Measurements from ENCODE around the gene FUT8.

FUT8 gene

GRCh38 chr14:65496178-65496993 is 83.9 kb downstream of the FUT8 start:
- no peak for DNase-seq

- DNase-seq = no peak
Measured at GRCh38 chr14:65499138-65499537, 86.6 kb downstream of the FUT8 start.

GRCh38 chr14:65500075-65500474 is 87.5 kb downstream of the FUT8 start:
- DNase-seq = no peak

- DNase-seq = no peak
Measured at GRCh38 chr14:65501328-65501727, 88.8 kb downstream of the FUT8 start.

- no peak for DNase-seq
Measured at GRCh38 chr14:65502676-65503124, 90.2 kb downstream of the FUT8 start.

- no peak for DNase-seq
Measured at GRCh38 chr14:65503771-65504170, 91.2 kb downstream of the FUT8 start.

- no peak for DNase-seq
Measured at GRCh38 chr14:65506801-65507200, 94.3 kb downstream of the FUT8 start.

GRCh38 chr14:65509842-65510241 is 97.3 kb downstream of the FUT8 start:
- no peak for DNase-seq

GRCh38 chr14:65513671-65514070 is 101.1 kb downstream of the FUT8 start:
- DNase-seq = no peak

- DNase-seq = no peak
Measured at GRCh38 chr14:65517635-65518542, 105.4 kb downstream of the FUT8 start.

GRCh38 chr14:65528069-65528468 is 115.5 kb downstream of the FUT8 start:
- DNase-seq = no peak

GRCh38 chr14:65531148-65531547 is 118.6 kb downstream of the FUT8 start:
- no peak for DNase-seq

- DNase-seq = no peak
Measured at GRCh38 chr14:65533736-65534404, 121.3 kb downstream of the FUT8 start.

GRCh38 chr14:65536781-65537423 is 124.4 kb downstream of the FUT8 start:
- DNase-seq = no peak

- DNase-seq = no peak
Measured at GRCh38 chr14:65548878-65549277, 136.3 kb downstream of the FUT8 start.

GRCh38 chr14:65549429-65549828 is 136.9 kb downstream of the FUT8 start:
- no peak for DNase-seq

- no peak for DNase-seq
Measured at GRCh38 chr14:65550779-65551643, 138.5 kb downstream of the FUT8 start.

GRCh38 chr14:65552724-65553123 is 140.2 kb downstream of the FUT8 start:
- DNase-seq = no peak

- DNase-seq = no peak
Measured at GRCh38 chr14:65554837-65555236, 142.3 kb downstream of the FUT8 start.

- DNase-seq = no peak
Measured at GRCh38 chr14:65555358-65555757, 142.8 kb downstream of the FUT8 start.

GRCh38 chr14:65558363-65558762 is 145.8 kb downstream of the FUT8 start:
- no peak for DNase-seq
